NCI-H446 (cell line): Measurements from ENCODE around the gene APEX1.

Source experiments
- DNase-seq, 2 experiments: peaks; one replicate each; lab custom pipeline; 2025; lab: John Stamatoyannopoulos, UW

Gene APEX1

GRCh38 chr14:20454516-20455354 is at the start of gene APEX1, which contains the start of gene OSGEP:
Gene APEX1, plus strand, starts transcription at chr14:20455226. Its CDS starts 420 bp downstream, at chr14:20455646.
Gene OSGEP, minus strand, starts transcription at chr14:20454812. Its CDS starts 129 bp downstream, at chr14:20454683.
- DNase-seq = peak; percentile 97 to 100

- no peak for DNase-seq
Measured at GRCh38 chr14:20409226-20409625, 45.8 kb upstream of the APEX1 start.

GRCh38 chr14:20412411-20412810 is 42.6 kb upstream of the APEX1 start:
- DNase-seq = no peak

- DNase-seq = peak; percentile 65 to 82
Measured at GRCh38 chr14:20412876-20413743, 41.9 kb upstream of the APEX1 start, which contains the start of gene TEP1. Gene TEP1, minus strand, starts transcription at chr14:20413501. Its CDS starts 5,062 bp downstream, at chr14:20408439.

GRCh38 chr14:20413744-20414082 is 41.3 kb upstream of the APEX1 start:
- peak in 1 of 2 experiments; percentile 21 for DNase-seq

- peak; percentile 38 to 77 for DNase-seq
Measured at GRCh38 chr14:20415782-20416206, 39.2 kb upstream of the APEX1 start.

- no peak for DNase-seq
Measured at GRCh38 chr14:20416223-20416622, 38.8 kb upstream of the APEX1 start.

GRCh38 chr14:20417250-20418186 is 37.5 kb upstream of the APEX1 start:
- DNase-seq = no peak

- DNase-seq = no peak
Measured at GRCh38 chr14:20418501-20418909, 36.5 kb upstream of the APEX1 start.

- no peak for DNase-seq
Measured at GRCh38 chr14:20419419-20419818, 35.6 kb upstream of the APEX1 start.

- no peak for DNase-seq
Measured at GRCh38 chr14:20421267-20421666, 33.8 kb upstream of the APEX1 start.

GRCh38 chr14:20422886-20423285 is 32.1 kb upstream of the APEX1 start:
- DNase-seq = no peak

- no peak for DNase-seq
Measured at GRCh38 chr14:20424851-20425250, 30.2 kb upstream of the APEX1 start.

GRCh38 chr14:20427231-20428009 is 27.6 kb upstream of the APEX1 start:
- DNase-seq = no peak

- no peak for DNase-seq
Measured at GRCh38 chr14:20428010-20428365, 27.0 kb upstream of the APEX1 start.

GRCh38 chr14:20428802-20429201 is 26.2 kb upstream of the APEX1 start:
- no peak for DNase-seq

- DNase-seq = peak; percentile 48 to 87
Measured at GRCh38 chr14:20429801-20430669, 25.0 kb upstream of the APEX1 start.

- DNase-seq = no peak
Measured at GRCh38 chr14:20434701-20435581, 20.1 kb upstream of the APEX1 start.
